NB4 (cell line): ENCODE measurements around the gene MGST1.
A peak's percentile ranks its signal among the peaks of the same experiment; 100 is the strongest.

Experiments used
- DNase-seq: peaks from one replicate; pipeline ENCODE4 v3.0.0; 2010; ENCODE audit warnings: low read depth
- H3K4me3 ChIP-seq: one replicate; pipeline ENCODE4 v1.5.1; 2011; ENCODE audit warnings: mild to moderate bottlenecking, low read depth, low read length, moderate library complexity
- MAX ChIP-seq: IDR thresholded peaks from 2 replicates; pipeline ENCODE4 v1.6.1; 2011; ENCODE audit warnings: low read depth, low read length
- MYC ChIP-seq: IDR thresholded peaks from 2 replicates; pipeline ENCODE4 v1.6.1; 2011; ENCODE audit warnings: low read depth, low read length
- POLR2A ChIP-seq: IDR thresholded peaks from 2 replicates; pipeline ENCODE4 v1.6.1; 2011; ENCODE audit warnings: mild to moderate bottlenecking; ENCODE audit not compliant: insufficient read length; ENCODE audit errors: extremely low read depth
- TF ChIP-seq, protein P1 (sequence below): IDR thresholded peaks from one replicate; pipeline ENCODE4 v1.5.1; 2012; ENCODE audit warnings: low read depth, low read length

MGST1 gene

GRCh38 chr12:16307856-16308475 lies 39.5 kb upstream of the MGST1 start:
- DNase-seq = peak; percentile 55
- TF ChIP-seq MYC = peak; percentile 6; the same call in 1 of the 2 replicates
- TF ChIP-seq MAX = no peak
- no peak overlapping the region for H3K4me3 ChIP-seq

GRCh38 chr12:16310934-16311333 lies 36.5 kb upstream of the MGST1 start:
- TF ChIP-seq MYC (no peak), POLR2A (no peak), MAX (no peak)
- TF ChIP-seq, protein P1, sequence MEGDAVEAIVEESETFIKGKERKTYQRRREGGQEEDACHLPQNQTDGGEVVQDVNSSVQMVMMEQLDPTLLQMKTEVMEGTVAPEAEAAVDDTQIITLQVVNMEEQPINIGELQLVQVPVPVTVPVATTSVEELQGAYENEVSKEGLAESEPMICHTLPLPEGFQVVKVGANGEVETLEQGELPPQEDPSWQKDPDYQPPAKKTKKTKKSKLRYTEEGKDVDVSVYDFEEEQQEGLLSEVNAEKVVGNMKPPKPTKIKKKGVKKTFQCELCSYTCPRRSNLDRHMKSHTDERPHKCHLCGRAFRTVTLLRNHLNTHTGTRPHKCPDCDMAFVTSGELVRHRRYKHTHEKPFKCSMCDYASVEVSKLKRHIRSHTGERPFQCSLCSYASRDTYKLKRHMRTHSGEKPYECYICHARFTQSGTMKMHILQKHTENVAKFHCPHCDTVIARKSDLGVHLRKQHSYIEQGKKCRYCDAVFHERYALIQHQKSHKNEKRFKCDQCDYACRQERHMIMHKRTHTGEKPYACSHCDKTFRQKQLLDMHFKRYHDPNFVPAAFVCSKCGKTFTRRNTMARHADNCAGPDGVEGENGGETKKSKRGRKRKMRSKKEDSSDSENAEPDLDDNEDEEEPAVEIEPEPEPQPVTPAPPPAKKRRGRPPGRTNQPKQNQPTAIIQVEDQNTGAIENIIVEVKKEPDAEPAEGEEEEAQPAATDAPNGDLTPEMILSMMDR = no peak
- H3K4me3 ChIP-seq = no peak overlapping the region
- no peak for DNase-seq

- DNase-seq = no peak
Measured at GRCh38 chr12:16323010-16323409, 24.4 kb upstream of the MGST1 start.

DNA sequence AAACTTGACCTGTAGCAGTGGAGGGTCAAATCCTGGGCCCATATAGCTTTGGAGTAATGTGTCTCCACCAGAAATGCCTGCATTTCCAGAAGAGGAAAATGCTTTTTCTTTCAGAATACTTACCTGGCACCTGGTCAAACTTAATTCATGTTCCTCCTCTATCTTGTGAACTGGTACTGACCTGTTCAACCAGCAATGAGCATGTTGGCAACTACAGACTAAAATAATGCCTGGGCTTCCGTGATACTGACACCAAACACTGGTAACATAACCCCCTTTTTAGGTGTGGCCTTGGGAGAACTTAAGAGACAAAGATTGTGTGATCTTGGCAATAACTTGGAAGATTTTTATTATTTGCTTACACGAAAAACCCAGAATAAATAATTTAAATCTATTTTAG lies 23.8 kb upstream of the MGST1 start:
- no peak overlapping the region for H3K4me3 ChIP-seq
- no peak for DNase-seq
- TF ChIP-seq POLR2A (no peak), MYC (no peak), MAX (no peak)
- TF ChIP-seq, protein P1 = no peak

More at GRCh38 chr12:16323010-16323409, 24.4 kb upstream of the MGST1 start:
- TF ChIP-seq MYC = no peak
- TF ChIP-seq, protein P1 = no peak
- TF ChIP-seq MAX = no peak
- TF ChIP-seq POLR2A = no peak
- H3K4me3 ChIP-seq = no peak overlapping the region

DNA sequence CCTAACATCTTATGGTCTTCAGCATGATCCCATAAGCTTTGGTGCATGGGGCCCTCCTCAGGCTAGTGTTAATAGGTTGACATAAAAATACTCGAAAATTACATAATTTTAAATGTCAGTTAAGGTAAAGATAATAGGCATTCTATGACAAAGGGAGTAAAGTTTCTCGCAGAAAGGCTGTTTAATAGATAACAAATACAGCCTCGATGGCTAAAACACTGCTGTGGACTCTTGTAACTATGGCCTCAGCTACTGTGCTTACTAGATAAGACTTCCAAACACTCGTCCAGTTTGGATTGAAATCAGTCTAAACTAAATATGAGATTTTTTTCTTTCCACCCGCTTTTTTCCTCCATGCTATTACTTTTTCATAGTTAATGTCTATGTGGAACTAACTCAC lies 23.2 kb upstream of the MGST1 start:
- DNase-seq = no peak
- no peak overlapping the region for H3K4me3 ChIP-seq
- no peak for TF ChIP-seq MYC

GRCh38 chr12:16324772-16325171 lies 22.7 kb upstream of the MGST1 start:
- TF ChIP-seq MYC (no peak), MAX (no peak), POLR2A (no peak)
- TF ChIP-seq, protein P1 = no peak

DNA sequence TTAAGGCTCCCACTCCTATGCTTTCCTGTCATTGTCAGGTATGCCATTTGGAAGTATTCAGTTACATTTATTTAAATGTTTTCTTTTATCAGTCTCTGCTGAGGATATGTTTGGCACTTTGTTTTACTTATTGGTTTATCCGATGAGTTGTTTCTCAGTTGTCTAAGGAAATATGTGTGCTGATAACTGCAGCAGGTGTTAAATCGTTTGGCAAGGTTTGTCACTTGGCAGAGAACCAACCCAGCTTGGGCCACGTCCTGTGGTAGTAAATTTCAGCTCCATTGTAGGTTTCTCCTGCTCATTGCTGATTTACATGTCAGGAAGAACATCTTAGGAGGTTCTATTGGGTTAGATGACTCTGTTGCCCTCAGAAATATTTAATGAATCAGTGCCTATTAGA lies 22.0 kb upstream of the MGST1 start:
- no peak for DNase-seq
- H3K4me3 ChIP-seq = no peak overlapping the region
- TF ChIP-seq, protein P1 = no peak
- TF ChIP-seq POLR2A (no peak), MYC (no peak), MAX (no peak)

More at GRCh38 chr12:16324772-16325171, 22.7 kb upstream of the MGST1 start:
- DNase-seq = no peak
- H3K4me3 ChIP-seq = no peak overlapping the region
